Dedifferentiated amniotic fluid mesenchymal stem cell (primary cell): ENCODE results near the gene GP1BA.

Experiments
- DNase-seq: peaks from one replicate; pipeline ENCODE4 v3.0.0-alpha.2; 2016; ENCODE audit errors: extremely low spot score

Gene GP1BA

DNA sequence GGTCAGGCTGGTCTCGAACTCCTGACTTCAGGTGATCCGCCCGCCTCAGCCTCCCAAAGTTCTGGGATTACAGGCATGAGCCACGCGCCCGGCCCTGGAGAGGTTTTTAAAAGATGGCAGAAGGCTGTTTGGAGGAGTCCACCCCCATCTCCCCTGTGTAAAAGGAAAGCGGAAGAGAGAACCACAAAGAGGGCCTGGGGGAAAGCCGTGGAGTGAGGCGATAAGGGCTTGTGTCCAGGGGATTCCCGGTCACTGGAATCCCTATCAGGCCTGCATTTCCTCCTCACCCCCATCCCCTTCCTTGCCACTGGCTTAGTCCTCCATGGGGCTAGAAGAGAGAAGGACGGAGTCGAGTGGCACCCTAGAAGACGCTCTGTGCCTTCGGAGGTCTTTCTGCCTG lies at the start of gene GP1BA:
TSS of gene GP1BA (plus strand) at position 315 of the 400 bp plus-strand sequence. CDS start 328 bp downstream, outside the sequence.
- DNase-seq = no peak

DNA sequence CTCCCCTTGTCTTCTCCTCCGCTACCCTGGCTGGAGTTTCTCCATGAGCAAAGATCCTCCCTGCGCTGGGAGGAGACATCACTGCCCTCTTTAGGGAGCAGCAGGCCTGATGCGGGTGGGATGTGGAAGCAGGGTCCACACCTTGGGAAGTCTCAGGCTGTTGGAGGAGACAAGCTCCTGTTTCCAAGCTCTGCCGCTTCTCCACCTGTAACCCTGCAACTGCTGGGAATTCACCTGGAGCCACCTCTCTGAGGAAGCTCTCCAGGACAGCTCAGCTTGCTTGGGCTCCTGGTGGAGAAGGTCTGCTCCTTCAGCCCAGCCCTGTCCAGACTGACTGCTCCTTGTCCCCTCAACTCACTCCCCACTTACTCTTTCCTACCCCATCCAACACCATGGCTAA lies 47.6 kb upstream of the GP1BA start:
- no peak for DNase-seq

DNA sequence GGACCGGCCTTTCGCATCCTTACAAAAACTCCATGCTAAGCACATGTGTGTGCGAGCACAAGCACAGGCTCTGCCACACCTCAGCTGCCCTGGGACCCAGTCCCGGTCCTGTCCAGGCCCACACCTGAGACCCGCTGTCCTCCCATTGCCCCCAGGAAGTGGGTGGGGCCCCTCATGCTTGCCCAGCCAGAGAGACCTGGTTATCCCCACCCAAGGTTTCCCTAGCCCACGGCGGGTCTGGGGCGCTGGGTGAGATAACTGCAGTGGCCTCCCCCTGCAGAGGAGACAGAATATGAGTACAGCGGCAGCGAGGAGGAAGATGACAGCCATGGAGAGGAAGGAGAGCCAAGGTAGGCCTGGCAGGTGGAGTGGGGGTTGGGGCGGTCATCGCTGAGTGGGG lies 45.2 kb upstream of the GP1BA start:
- no peak for DNase-seq

DNA sequence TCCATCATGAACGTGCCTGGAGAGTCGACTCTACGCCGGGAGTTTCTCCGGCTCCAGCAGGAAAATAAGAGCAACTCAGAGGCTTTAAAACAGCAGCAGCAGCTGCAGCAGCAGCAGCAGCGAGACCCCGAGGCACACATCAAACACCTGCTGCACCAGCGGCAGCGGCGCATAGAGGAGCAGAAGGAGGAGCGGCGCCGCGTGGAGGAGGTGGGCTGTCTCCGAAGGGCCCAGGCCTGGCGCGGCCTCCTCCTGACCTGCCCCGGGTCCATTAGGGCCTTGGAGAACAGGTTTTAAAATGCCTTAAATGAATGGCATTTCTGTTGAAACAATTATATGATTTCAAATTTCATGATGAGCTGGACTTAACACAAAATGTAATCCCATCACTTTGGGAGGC lies 44.5 kb upstream of the GP1BA start:
- no peak for DNase-seq

DNA sequence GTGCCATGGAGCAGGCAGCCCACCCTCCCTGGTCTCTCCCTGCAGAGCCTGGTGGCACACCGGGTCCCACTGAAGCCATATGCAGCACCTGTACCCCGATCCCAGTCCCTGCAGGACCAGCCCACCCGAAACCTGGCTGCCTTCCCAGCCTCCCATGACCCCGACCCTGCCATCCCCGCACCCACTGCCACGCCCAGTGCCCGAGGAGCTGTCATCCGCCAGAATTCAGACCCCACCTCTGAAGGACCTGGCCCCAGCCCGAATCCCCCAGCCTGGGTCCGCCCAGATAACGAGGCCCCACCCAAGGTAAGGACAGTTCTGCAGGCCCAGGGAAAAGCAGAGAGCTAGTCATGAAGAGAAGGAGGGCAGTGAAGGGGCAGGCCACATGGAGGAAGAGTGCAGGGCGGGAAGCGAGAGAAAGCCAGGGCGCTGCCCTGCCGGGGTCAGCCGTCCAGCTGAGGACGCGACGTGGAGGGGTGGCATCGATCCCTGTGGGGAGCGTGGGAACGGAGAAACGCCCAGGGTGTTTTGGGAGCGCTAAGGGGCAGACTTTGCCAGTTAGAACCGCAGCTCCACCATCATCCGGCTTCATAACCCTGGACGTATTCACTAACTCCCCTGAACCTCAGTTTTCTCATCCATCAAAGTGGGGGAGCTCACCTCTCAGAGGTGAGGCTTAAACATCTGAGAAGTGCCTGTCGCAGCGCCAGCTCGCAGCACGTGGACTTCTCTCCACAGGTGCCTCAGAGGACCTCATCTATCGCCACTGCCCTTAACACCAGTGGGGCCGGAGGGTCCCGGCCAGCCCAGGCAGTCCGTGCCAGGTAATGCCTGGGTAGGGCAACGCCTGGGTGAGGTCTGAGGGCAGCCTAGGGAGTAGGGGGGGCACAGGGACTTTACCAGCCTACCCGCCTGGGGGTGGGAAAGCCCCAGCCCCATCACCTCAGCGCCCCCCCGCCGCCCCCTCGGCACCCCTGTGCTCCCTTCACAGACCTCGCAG lies 40.4 kb upstream of the GP1BA start:
- no peak for DNase-seq

DNA sequence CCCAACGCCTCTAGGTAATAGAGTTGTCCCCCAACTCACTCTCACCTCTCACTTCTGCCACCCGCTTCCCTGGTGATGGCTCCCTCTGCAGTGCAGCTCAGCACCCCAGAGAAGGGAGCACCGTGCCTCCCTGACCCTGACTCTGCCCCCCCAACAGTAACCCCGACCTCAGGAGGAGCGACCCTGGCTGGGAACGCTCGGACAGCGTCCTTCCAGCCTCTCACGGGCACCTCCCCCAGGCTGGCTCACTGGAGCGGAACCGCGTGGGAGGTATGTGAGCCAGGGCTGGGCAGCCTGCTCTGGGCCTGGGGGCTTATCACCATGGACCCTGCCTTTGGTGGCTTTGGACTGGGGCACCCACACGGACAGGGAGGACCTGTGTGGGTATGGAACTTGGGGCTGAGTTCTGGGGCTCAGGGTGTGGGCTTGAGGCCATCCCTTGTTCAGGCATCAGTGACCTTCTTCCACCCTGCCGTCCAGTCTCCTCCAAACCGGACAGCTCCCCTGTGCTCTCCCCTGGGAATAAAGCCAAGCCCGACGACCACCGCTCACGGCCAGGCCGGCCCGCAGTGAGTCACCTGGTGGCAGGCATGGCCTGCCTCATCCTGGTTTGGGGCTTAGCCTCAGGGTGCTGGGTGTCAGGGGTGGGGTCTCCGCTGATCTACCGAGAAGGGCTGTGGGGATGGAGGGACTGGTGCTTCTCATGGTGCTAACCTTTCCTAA lies 39.4 kb upstream of the GP1BA start:
- no peak for DNase-seq

DNA sequence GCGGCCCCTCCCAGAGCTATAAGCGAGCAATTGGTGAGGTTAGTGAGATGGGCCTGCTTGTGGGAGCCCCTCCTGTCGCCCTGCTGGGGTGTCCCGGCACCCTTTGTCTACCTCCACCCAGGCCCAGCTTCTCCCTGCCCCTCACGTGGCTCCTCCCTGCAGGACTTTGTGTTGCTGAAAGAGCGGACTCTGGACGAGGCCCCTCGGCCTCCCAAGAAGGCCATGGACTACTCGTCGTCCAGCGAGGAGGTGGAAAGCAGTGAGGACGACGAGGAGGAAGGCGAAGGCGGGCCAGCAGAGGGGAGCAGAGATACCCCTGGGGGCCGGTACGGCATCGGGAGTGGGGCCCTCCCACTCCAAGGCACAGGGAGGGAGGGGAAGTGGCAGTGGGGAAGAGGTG lies 38.8 kb upstream of the GP1BA start:
- DNase-seq = no peak

DNA sequence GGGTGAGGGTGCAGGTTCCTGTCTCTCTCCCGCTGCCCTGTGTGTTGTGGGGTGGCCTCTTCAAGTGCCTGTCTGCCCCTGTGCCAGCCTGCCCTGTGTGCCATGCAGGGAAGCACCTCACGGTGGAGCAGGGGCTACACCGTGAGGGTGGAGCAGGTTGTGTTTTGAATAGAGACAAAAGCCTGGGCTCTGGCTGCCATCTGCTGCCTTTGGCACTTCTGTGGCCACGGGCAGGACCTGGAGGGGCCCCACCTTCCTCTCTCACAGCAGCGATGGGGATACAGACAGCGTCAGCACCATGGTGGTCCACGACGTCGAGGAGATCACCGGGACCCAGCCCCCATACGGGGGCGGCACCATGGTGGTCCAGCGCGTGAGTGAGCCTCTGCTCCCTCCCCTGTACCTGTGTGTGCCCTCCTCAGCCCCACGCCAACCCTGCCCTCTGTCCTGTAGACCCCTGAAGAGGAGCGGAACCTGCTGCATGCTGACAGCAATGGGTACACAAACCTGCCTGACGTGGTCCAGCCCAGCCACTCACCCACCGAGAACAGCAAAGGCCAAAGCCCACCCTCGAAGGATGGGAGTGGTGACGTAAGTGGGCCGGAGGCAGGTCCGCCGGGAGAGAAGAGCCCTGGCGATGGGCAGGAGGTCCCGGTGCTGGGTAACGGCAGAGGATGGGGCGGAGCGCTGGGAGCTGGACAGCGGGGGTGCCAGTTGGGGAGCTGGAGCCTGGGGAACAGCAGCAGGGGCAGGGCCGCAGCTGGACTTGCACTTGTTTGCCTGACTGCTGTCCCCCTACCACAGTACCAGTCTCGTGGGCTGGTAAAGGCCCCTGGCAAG lies 38.1 kb upstream of the GP1BA start:
- no peak for DNase-seq

DNA sequence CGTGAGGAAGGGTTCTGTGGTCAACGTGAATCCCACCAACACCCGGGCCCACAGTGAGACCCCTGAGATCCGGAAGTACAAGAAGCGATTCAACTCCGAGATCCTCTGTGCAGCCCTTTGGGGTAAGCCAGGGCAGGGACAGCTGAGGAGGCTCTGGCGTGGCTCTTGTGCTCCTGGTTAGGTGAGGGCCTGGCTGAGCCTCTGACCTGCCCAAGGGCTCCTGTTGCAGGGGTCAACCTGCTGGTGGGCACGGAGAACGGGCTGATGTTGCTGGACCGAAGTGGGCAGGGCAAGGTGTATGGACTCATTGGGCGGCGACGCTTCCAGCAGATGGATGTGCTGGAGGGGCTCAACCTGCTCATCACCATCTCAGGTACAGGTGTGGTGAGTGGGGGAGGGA lies 37.0 kb upstream of the GP1BA start:
- no peak for DNase-seq

DNA sequence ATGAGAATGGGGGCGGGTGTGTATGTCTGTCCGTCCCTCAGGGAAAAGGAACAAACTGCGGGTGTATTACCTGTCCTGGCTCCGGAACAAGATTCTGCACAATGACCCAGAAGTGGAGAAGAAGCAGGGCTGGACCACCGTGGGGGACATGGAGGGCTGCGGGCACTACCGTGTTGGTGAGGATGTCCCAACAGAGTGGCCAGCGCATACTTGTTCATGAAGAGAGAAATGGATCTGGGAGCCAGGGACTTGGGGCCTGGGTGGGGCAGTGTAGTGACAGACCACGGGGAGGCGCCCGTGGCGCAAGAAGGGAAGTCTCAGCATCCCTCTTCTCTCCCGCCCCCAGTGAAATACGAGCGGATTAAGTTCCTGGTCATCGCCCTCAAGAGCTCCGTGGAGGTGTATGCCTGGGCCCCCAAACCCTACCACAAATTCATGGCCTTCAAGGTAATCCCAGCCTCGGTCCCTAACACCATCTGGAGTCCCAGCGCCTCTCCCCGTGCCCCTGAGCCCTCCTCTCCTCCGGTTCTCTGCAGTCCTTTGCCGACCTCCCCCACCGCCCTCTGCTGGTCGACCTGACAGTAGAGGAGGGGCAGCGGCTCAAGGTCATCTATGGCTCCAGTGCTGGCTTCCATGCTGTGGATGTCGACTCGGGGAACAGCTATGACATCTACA lies 36.3 kb upstream of the GP1BA start:
- DNase-seq = no peak

DNA sequence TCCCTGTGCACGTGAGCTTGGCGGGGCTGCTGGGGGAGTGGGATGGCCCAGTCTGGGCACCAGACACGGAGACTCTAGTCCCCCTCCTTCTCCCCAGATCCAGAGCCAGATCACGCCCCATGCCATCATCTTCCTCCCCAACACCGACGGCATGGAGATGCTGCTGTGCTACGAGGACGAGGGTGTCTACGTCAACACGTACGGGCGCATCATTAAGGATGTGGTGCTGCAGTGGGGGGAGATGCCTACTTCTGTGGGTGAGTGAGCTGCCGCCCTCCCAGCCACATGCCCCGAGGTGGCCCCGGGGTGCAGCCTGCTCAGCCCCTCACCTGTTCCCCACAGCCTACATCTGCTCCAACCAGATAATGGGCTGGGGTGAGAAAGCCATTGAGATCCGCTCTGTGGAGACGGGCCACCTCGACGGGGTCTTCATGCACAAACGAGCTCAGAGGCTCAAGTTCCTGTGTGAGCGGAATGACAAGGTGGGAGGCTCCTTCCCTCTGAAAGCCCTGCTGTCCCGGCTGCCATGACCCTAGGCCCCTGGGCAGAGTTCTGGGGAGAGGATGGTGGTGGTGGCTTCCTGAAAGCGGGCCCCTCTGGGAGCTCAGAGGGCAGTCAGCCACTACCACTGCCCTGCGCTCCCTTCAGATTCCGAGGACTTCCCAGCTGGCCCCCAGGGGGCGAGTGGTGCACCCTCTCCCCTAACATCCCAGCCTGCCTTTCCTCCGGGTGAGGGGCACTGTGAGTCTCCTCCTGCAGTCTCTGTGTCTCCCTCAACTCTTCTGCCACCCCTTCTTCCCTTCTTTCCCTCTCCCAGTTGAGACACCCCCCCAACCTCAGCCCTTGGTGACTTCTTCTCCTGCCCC lies 35.5 kb upstream of the GP1BA start:
- DNase-seq = no peak

DNA sequence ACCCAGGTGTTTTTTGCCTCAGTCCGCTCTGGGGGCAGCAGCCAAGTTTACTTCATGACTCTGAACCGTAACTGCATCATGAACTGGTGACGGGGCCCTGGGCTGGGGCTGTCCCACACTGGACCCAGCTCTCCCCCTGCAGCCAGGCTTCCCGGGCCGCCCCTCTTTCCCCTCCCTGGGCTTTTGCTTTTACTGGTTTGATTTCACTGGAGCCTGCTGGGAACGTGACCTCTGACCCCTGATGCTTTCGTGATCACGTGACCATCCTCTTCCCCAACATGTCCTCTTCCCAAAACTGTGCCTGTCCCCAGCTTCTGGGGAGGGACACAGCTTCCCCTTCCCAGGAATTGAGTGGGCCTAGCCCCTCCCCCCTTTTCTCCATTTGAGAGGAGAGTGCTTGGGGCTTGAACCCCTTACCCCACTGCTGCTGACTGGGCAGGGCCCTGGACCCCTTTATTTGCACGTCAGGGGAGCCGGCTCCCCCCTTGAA lies 34.8 kb upstream of the GP1BA start:
- no peak for DNase-seq

DNA sequence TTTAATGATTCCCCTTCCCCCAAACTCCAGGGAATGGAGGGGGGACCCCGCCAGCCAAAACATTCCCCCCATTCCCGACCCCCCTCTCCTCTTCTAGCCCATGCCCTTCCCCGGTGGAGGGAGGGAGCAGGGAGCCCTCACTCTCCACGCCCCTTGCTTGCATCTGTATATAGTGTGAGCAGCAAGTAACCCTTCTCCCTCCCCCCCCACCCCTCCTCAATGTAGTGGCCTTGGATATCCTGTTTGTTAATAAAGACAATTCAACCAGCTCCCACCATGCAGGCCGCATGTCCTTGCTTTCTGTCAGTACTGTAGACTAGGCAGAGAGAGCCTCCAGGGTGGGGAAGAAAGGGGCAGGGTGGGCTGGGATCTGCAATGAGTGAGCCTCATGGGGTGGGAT lies 34.3 kb upstream of the GP1BA start:
- no peak for DNase-seq

DNA sequence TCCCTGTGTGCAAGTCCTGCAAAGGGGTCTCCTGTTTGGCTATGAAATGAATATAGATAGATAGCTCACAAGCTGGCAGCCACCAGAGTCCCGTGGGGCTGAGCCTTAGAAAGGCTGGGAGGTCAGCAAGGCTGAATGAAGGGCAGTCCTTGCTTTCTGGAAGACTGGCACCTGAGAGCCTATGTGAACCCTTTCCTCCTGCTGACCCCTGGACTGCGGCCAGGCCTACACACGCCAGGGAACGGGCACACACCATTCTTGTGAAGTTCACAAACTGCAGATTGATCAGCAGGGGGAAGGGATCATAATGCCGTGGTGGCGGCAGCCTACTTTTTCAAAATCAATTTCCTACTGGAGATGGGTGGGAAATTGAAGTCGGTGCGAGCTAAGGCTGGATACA lies 33.7 kb upstream of the GP1BA start:
- DNase-seq = no peak

DNA sequence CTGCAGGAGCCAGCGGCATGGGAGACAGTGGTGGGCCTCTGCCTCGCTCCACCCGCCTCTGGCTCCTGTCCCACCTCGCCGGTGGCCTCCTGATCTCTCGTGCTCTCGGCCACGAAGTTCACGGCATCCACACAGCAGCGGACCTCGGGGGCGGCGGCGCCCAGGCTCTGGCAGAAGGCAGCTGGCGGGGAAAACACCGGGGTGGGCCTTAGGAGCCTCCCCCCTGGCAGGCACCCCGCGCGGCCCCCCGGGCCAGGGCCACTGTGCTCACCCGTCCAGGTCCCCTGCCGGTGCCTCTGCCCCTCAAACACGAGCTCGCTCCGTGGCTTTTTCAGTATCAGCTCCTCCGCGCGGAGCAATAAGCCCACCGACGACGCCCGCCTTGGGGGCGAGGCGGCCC lies 33.1 kb upstream of the GP1BA start:
- no peak for DNase-seq

DNA sequence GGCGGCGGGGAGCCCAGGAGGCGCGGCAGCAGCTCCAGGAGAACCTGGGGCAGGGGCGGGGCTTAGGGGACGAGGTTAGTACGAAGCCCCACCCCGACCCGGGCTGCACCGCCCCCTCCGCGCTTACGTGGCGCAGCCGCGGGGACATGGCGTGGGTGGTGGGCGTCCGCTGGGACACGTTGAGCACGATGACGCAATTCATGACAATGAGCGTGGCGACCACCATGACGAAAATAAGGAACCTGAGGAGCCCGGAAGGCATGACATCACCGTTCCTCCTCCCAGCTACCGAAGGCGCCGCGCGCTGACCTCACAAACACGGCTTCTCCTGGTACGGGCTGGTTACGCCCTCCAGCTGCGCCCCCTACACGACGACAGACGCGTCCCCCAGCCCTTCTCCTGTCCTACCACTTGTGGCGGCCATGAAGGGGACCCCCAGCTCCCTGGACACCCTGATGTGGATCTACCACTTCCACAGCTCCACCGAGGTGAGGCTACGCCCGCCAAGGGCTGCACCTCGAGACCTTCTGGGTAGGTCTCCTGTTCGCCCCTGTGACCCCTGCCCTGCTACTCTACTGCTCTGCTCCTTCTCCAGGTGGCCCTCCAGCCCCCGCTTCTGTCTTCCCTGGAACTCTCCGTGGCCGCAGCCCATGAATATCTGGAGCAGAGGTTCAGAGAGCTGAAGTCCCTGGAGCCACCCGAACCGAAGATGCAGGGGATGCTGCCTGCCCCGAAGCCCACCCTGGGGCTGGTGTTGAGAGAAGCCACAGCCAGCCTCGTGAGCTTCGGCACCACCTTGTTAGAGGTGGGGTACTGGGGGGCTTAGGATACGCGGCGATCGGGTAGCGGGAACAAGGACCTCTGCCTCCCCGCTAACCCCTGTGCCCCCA lies 32.5 kb upstream of the GP1BA start, which contains the start of gene C17orf107:
TSS of gene C17orf107 (plus strand) at position 196 of the 890 bp plus-strand sequence. CDS start at position 423, 227 bp downstream.
- DNase-seq = no peak

DNA sequence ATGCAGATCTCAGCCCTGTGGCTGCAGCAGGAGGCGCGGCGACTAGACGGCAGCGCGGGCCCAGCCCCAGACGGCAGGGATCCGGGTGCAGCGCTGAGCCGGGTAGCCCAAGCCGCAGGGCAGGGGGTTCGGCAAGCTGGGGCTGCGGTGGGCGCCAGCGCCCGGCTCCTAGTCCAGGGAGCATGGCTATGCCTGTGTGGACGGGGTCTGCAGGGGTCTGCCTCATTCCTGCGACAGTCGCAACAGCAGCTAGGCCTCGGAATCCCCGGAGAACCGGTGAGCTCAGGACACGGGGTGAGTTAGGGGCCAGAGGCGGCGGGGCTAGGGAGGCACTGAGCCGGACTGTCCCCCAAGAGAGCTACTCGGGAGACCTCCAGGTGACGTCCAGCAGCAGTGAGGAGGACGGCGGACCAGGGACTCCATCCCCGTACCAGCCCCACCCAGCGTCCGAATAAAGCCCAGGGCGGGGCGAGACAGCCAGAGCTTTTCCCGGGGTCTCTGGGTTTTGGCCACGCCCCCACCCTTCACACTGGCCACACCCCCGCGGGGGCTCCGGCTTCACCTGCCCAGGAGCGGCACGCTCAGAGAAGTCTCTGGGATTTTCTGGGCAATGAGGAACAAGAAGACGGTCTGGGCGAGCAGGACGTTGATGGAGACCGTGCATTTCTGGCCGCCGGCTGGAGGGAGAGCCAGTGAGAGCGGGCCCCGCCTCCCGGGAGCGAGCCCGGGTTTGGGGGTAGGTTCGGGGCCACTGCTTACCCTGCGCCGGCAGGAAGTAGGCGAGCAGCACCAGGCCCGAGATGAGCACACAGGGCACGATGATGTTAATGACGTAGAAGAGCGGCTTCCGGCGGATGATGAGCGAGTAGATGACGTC lies 31.6 kb upstream of the GP1BA start:
- DNase-seq = no peak

DNA sequence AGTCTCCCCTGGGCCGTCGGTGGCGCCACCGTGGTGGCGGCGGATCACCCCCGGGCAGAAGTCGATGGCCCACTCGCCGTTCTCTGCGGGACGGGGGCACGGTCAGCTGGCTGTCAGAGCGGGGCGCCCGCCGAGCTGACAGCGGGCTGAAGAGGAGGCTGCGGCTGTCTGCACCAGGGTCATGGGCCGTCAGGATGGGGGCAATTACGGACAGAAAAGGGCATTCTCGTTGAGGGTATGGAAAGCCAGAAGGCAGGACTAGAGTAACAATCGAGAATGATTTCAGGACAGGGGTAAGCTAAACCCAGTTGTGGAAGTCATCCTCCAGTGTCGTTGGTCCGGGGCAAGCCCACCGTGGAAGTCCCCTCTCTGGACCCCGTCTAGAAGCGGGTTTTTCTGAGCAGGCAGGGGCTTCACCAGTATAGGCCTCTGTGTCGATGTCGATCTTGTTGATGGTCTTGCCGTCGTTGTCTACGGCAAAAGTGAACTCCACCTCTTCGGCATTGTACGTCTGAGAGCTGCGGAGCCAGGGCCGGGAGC lies 30.9 kb upstream of the GP1BA start:
- DNase-seq = no peak
